ENCODE results near the gene SMIM12.

GRCh38 chr1:34840426-34840825 lies 19.1 kb downstream of the SMIM12 start:
- TF ChIP-seq GATA3 (IDR thresholded peaks at IDR 0.05; ENCODE audit: low read depth, low read length) (no peak), GATA2 (IDR thresholded peaks at IDR 0.05; ENCODE audit: low read depth, low read length) (no peak)
